Activated CD4-positive, alpha-beta T cell treated with anti-CD3 and anti-CD28 coated beads, Interleukin-2, Interleukin-4, amounts not matched to agents 100 ng/mL and 50 ng/mL, durations not matched to agents 16 hours and 8 hours (primary cell): ENCODE results near the gene KRT13.
A peak's percentile ranks its signal among the peaks of the same experiment; 100 is the strongest.

Experiments
- DNase-seq: peaks from one replicate; pipeline ENCODE4 v3.0.0-alpha.2; 2020; ENCODE audit warnings: low spot score

KRT13 gene

GRCh38 chr17:41519501-41520224 is 14.3 kb upstream of the KRT13 start:
- no peak for DNase-seq

GRCh38 chr17:41518789-41519449 is 13.5 kb upstream of the KRT13 start, which contains the start of gene KRT15:
TSS of gene KRT15 (minus strand) at chr17:41518890. CDS start at chr17:41518827, 63 bp downstream.
- DNase-seq, result no peak

- no peak for DNase-seq
Measured at GRCh38 chr17:41518031-41518430, 12.6 kb upstream of the KRT13 start.

GRCh38 chr17:41516830-41517283 is 11.4 kb upstream of the KRT13 start:
- DNase-seq, result no peak

GRCh38 chr17:41516147-41516829 is 10.9 kb upstream of the KRT13 start:
- DNase-seq, result no peak

GRCh38 chr17:41513168-41513547 is 7.7 kb upstream of the KRT13 start:
- no peak for DNase-seq

GRCh38 chr17:41512546-41513167 is 7.2 kb upstream of the KRT13 start:
- no peak for DNase-seq

GRCh38 chr17:41511716-41512115 is 6.3 kb upstream of the KRT13 start:
- DNase-seq, result no peak

GRCh38 chr17:41511116-41511515 is 5.7 kb upstream of the KRT13 start:
- DNase-seq, result no peak

- no peak for DNase-seq
Measured at GRCh38 chr17:41510251-41511065, 5.0 kb upstream of the KRT13 start.

GRCh38 chr17:41507315-41507880 is 2.0 kb upstream of the KRT13 start:
- no peak for DNase-seq

- no peak for DNase-seq
Measured at GRCh38 chr17:41505809-41506767, 676 bp upstream of the KRT13 start.

GRCh38 chr17:41504246-41504977 is 1.0 kb downstream of the KRT13 start:
- DNase-seq, result no peak

- no peak for DNase-seq
Measured at GRCh38 chr17:41503202-41503601, 2.2 kb downstream of the KRT13 start.

GRCh38 chr17:41500131-41500911 is 5.1 kb downstream of the KRT13 start:
- DNase-seq, result no peak

- DNase-seq, result no peak
Measured at GRCh38 chr17:41499714-41500113, 5.7 kb downstream of the KRT13 start.

- no peak for DNase-seq
Measured at GRCh38 chr17:41498276-41498675, 7.1 kb downstream of the KRT13 start.

- peak; percentile 77 for DNase-seq
Measured at GRCh38 chr17:41496803-41497484, 8.5 kb downstream of the KRT13 start.
